SK-N-SH treated with all-trans-retinoic acid at 6 μM for 48 hours (cell line): ENCODE results near the gene NADK2.

Source experiments
- ATAC-seq: fragments of 200-7000 bp; cut with Tn5 transposase; 3 replicates; pipeline ENCODE4 v1.9.1; 2020; ENCODE audit warnings: mild to moderate bottlenecking, moderate library complexity
- BACH2 ChIP-seq: fragments of 250-450 bp; sonication (Bioruptor Pico); IDR thresholded peaks from 2 replicates; pipeline ENCODE4 v1.9.0; 2021; ENCODE audit warnings: mild to moderate bottlenecking, borderline replicate concordance
- CREB5 ChIP-seq: fragments of 250-450 bp; sonication (Bioruptor Pico); IDR thresholded peaks from 2 replicates; pipeline ENCODE4 v1.5.1; 2020; ENCODE audit warnings: low read depth, mild to moderate bottlenecking, moderate library complexity
- CSDC2 ChIP-seq: fragments of 250-450 bp; sonication (Bioruptor Pico); IDR thresholded peaks from 2 replicates; pipeline ENCODE4 v1.5.0; 2020; ENCODE audit warnings: mild to moderate bottlenecking, moderate library complexity
- ESRRG ChIP-seq: fragments of 250-450 bp; sonication (Bioruptor Pico); IDR thresholded peaks from 2 replicates; pipeline ENCODE4 v1.6.1; 2021; ENCODE audit warnings: mild to moderate bottlenecking
- GLIS3 ChIP-seq: fragments of 250-450 bp; sonication (Bioruptor Pico); IDR thresholded peaks from 2 replicates; pipeline ENCODE4 v1.5.0; 2020; ENCODE audit warnings: mild to moderate bottlenecking, moderate library complexity
- ISL1 ChIP-seq: fragments of 250-450 bp; sonication (Bioruptor Pico); IDR thresholded peaks from 2 replicates; pipeline ENCODE4 v2.1.2; 2022; ENCODE audit warnings: mild to moderate bottlenecking, moderate library complexity
- OSR1 ChIP-seq: fragments of 250-450 bp; sonication (Bioruptor Pico); IDR thresholded peaks from 2 replicates; pipeline ENCODE4 v1.8.0; 2022; ENCODE audit warnings: moderate library complexity, mild to moderate bottlenecking, inconsistent platforms
- POU6F1 ChIP-seq: fragments of 250-450 bp; sonication (Bioruptor Pico); IDR thresholded peaks from 2 replicates; pipeline ENCODE4 v1.8.0; 2021; ENCODE audit warnings: low read depth, mild to moderate bottlenecking, moderate library complexity, borderline replicate concordance
- PPARA ChIP-seq: fragments of 250-450 bp; sonication (Bioruptor Pico); IDR thresholded peaks from 2 replicates; pipeline ENCODE4 v1.5.0; 2020; ENCODE audit warnings: mild to moderate bottlenecking, borderline replicate concordance
- RARB ChIP-seq: fragments of 250-450 bp; sonication (Bioruptor Pico); IDR thresholded peaks from 2 replicates; pipeline ENCODE4 v1.8.0; 2021; ENCODE audit warnings: mild to moderate bottlenecking, moderate library complexity
- SNAI2 ChIP-seq: fragments of 250-450 bp; sonication (Bioruptor Pico); IDR thresholded peaks from 2 replicates; pipeline ENCODE4 v1.5.0; 2020; ENCODE audit warnings: mild to moderate bottlenecking, moderate library complexity
- TCF4 ChIP-seq: fragments of 250-450 bp; sonication (Bioruptor Pico); IDR thresholded peaks from 2 replicates; pipeline ENCODE4 v1.8.0; 2021; ENCODE audit warnings: mild to moderate bottlenecking, moderate library complexity, borderline replicate concordance
- TOX ChIP-seq: fragments of 250-450 bp; sonication (Bioruptor Pico); IDR thresholded peaks from 2 replicates; pipeline ENCODE4 v1.8.0; 2021; ENCODE audit warnings: mild to moderate bottlenecking, moderate library complexity, borderline replicate concordance
- TSHZ2 ChIP-seq: fragments of 250-450 bp; sonication (Bioruptor Pico); IDR thresholded peaks from 2 replicates; pipeline ENCODE4 v1.5.0; 2020; ENCODE audit warnings: mild to moderate bottlenecking, moderate library complexity
- ZFP3 ChIP-seq: fragments of 250-450 bp; sonication (Bioruptor Pico); IDR thresholded peaks from 2 replicates; pipeline ENCODE4 v1.5.0; 2020; ENCODE audit warnings: mild to moderate bottlenecking, moderate library complexity
- ZFP30 ChIP-seq: fragments of 450-650 bp; formaldehyde crosslinking; IDR thresholded peaks from 2 replicates; pipeline ENCODE4 v1.5.0; 2022; ENCODE audit warnings: mild to moderate bottlenecking, moderate library complexity
- ZNF565 ChIP-seq: fragments of 450-650 bp; formaldehyde crosslinking; conservative IDR thresholded peaks from 2 replicates; pipeline ENCODE4 v1.5.0; 2020; ENCODE audit warnings: low read depth, mild to moderate bottlenecking, moderate library complexity
- ZNF70 ChIP-seq: fragments of 450-650 bp; formaldehyde crosslinking; IDR thresholded peaks from 2 replicates; pipeline ENCODE4 v1.5.0; 2020; ENCODE audit warnings: mild to moderate bottlenecking, moderate library complexity
- ZNF8 ChIP-seq: fragments of 450-650 bp; formaldehyde crosslinking; IDR thresholded peaks from 2 replicates; pipeline ENCODE4 v1.5.0; 2020; ENCODE audit warnings: mild to moderate bottlenecking, moderate library complexity
- TF ChIP-seq, protein P1 (sequence below): fragments of 250-450 bp; sonication (Bioruptor Pico); IDR thresholded peaks from 2 replicates; pipeline ENCODE4 v1.5.1; 2021; ENCODE audit warnings: mild to moderate bottlenecking, moderate library complexity
- TF ChIP-seq, protein P2 (sequence below): fragments of 250-450 bp; sonication (Bioruptor Pico); IDR thresholded peaks from 2 replicates; pipeline ENCODE4 v1.8.0; 2020; ENCODE audit warnings: mild to moderate bottlenecking, moderate library complexity, borderline replicate concordance

The NADK2 gene

GRCh38 chr5:36181774-36182173 is 60.0 kb downstream of the NADK2 start:
- no peak for ATAC-seq
- TF ChIP-seq PPARA (CRISPR knock-in tag) (no peak), TSHZ2 (CRISPR knock-in tag) (no peak), BACH2 (no peak), ZFP3 (CRISPR knock-in tag) (no peak), TCF4 (no peak), ZNF8 (CRISPR knock-in tag) (no peak), ZNF565 (no peak), ZNF70 (CRISPR knock-in tag) (no peak), CSDC2 (CRISPR knock-in tag) (no peak), ZFP30 (no peak), ISL1 (CRISPR knock-in tag) (no peak), OSR1 (CRISPR knock-in tag) (no peak)
- TF ChIP-seq, protein P1, sequence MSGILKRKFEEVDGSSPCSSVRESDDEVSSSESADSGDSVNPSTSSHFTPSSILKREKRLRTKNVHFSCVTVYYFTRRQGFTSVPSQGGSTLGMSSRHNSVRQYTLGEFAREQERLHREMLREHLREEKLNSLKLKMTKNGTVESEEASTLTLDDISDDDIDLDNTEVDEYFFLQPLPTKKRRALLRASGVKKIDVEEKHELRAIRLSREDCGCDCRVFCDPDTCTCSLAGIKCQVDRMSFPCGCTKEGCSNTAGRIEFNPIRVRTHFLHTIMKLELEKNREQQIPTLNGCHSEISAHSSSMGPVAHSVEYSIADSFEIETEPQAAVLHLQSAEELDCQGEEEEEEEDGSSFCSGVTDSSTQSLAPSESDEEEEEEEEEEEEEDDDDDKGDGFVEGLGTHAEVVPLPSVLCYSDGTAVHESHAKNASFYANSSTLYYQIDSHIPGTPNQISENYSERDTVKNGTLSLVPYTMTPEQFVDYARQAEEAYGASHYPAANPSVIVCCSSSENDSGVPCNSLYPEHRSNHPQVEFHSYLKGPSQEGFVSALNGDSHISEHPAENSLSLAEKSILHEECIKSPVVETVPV (CRISPR knock-in tag), result no peak

DNA sequence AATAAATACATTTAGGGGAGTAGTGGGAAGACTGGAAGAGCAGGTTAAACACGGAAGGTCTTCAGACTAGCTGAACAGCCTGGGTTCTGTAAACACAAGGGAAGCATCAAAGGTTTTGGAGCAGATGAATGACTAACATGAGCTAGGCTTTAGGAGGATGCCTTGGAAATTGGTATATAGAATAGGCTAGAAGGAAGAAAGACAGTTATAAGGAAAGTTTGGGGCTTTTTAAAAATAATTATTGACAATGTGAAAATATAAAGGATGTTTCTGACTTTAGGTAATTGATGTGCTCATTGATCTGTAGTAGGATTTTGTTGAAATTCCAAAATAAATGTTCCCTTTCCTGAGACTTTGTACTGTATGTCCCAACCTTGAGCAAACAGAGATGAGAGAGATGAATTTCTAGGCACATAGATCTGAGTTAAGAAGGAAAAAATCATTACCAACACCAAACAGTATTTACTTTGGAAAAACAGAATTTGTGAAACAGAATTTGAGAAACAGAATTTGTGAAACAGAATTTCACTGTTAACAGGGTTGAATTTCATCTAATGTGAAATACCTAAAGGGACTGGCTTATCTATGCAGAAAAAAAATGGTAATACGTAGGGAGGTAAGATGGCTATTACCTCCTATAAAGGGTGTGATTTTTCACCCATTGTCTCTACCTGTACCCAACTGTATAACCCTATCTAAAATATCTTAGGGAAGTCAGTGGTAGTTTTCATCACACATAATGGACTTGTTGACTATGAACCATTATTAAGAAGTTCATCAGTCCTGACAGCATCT is 61.0 kb downstream of the NADK2 start:
- ATAC-seq, result no peak
- no peak for TF ChIP-seq ZFP30
- TF ChIP-seq, protein P2, sequence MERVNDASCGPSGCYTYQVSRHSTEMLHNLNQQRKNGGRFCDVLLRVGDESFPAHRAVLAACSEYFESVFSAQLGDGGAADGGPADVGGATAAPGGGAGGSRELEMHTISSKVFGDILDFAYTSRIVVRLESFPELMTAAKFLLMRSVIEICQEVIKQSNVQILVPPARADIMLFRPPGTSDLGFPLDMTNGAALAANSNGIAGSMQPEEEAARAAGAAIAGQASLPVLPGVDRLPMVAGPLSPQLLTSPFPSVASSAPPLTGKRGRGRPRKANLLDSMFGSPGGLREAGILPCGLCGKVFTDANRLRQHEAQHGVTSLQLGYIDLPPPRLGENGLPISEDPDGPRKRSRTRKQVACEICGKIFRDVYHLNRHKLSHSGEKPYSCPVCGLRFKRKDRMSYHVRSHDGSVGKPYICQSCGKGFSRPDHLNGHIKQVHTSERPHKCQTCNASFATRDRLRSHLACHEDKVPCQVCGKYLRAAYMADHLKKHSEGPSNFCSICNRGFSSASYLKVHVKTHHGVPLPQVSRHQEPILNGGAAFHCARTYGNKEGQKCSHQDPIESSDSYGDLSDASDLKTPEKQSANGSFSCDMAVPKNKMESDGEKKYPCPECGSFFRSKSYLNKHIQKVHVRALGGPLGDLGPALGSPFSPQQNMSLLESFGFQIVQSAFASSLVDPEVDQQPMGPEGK (CRISPR knock-in tag), result no peak
- TF ChIP-seq POU6F1 (CRISPR knock-in tag), result no peak
- no peak for TF ChIP-seq ZNF70 (CRISPR knock-in tag)
- TF ChIP-seq GLIS3 (CRISPR knock-in tag), result no peak
- no peak for TF ChIP-seq TSHZ2 (CRISPR knock-in tag)
- no peak for TF ChIP-seq RARB (CRISPR knock-in tag)
- no peak for TF ChIP-seq SNAI2 (CRISPR knock-in tag)
- TF ChIP-seq ZNF565, result no peak
- no peak for TF ChIP-seq CSDC2 (CRISPR knock-in tag)

DNA sequence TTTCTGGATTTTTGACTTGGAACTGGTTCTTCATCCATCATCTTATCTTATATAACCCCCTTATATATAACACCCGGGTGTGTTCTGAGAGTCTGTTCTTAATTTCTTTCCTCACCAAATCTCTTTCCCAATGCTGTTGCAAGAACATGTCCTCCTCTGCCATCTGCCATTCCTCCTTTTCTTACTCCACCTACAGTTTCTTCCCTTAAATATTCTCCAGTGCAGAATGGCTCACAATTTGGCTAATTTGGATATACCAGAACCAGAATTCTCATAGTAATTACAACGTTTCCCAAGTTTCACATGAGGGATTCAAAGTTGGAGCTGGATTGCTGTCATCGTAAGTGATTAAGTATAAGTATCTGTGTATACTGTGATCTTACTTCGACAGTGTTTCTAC is 61.8 kb downstream of the NADK2 start:
- no peak for ATAC-seq
- TF ChIP-seq ISL1 (CRISPR knock-in tag) (no peak), CREB5 (no peak), CSDC2 (CRISPR knock-in tag) (no peak), GLIS3 (CRISPR knock-in tag) (no peak), OSR1 (CRISPR knock-in tag) (no peak), TOX (no peak), ESRRG (CRISPR knock-in tag) (no peak), PPARA (CRISPR knock-in tag) (no peak), ZFP30 (no peak)
- TF ChIP-seq, protein P1 (CRISPR knock-in tag), result no peak
